Left renal cortex interstitium (tissue), 4 donors: Measurements from ENCODE around the gene PSMC3. TPM values are rescaled to one million over a fixed set of nuclear protein-coding genes. Genes with fewer than 3 reads are reported as not detected.
A peak's percentile ranks its signal among the peaks of the same experiment; 100 is the strongest.

ENCODE experiments used
- DNase-seq, 4 donors: peaks; one replicate each; pipeline ENCODE4 v3.0.0-alpha.2; 2013; ENCODE audit warnings: low read depth in 4 of 4, low spot score in 2 of 4, missing footprints in 1 of 4
- polyA plus RNA-seq, 4 donors: library from polyadenylated mRNA; unstranded; fragments of 120-200 nt; gene quantifications; one replicate each; pipeline ENCODE4 v1.2.1, GENCODE V29; 2013; ENCODE audit not compliant: insufficient read length in 4 of 4

Gene PSMC3
- polyA plus RNA-seq, 4 donors: 126 to 176 (median 155) TPM

GRCh38 chr11:47414685-47415070 lies 11.6 kb downstream of the PSMC3 start:
- no peak for DNase-seq

- no peak for DNase-seq
Measured at GRCh38 chr11:47413908-47414684, 12.1 kb downstream of the PSMC3 start.

- DNase-seq: no peak
Measured at GRCh38 chr11:47413351-47413750, 12.9 kb downstream of the PSMC3 start.

GRCh38 chr11:47411884-47412746 lies 14.1 kb downstream of the PSMC3 start:
- DNase-seq: no peak

GRCh38 chr11:47410370-47411264 lies 15.6 kb downstream of the PSMC3 start:
- no peak for DNase-seq

GRCh38 chr11:47409440-47410369 lies 16.5 kb downstream of the PSMC3 start:
- DNase-seq: no peak

- peak in 2 of 4 donors; percentile 37 to 50 for DNase-seq
Measured at GRCh38 chr11:47408598-47409439, 17.4 kb downstream of the PSMC3 start.

GRCh38 chr11:47407746-47408590 lies 18.3 kb downstream of the PSMC3 start, which contains the start of gene SLC39A13:
Gene SLC39A13 (plus strand): TSS chr11:47408590. CDS start chr11:47410095, 1,505 bp downstream.
- peak; percentile 63 to 90 (median 86) for DNase-seq

- no peak for DNase-seq
Measured at GRCh38 chr11:47406896-47407745, 19.1 kb downstream of the PSMC3 start.

- DNase-seq: no peak
Measured at GRCh38 chr11:47403571-47403970, 22.7 kb downstream of the PSMC3 start.

- DNase-seq: no peak
Measured at GRCh38 chr11:47403135-47403534, 23.1 kb downstream of the PSMC3 start.

- no peak for DNase-seq
Measured at GRCh38 chr11:47400768-47401279, 25.4 kb downstream of the PSMC3 start.

GRCh38 chr11:47399860-47400767 lies 26.1 kb downstream of the PSMC3 start:
- peak in 1 of 4 donors; percentile 32 for DNase-seq

GRCh38 chr11:47398551-47398950 lies 27.7 kb downstream of the PSMC3 start:
- no peak for DNase-seq

- DNase-seq: no peak
Measured at GRCh38 chr11:47398011-47398410, 28.2 kb downstream of the PSMC3 start.

- DNase-seq: no peak
Measured at GRCh38 chr11:47396049-47396320, 30.3 kb downstream of the PSMC3 start.
